Suprapubic skin (tissue), 3 donors: ENCODE measurements around the gene MMP28.

Source experiments
- EP300 ChIP-seq: sonication (generic); formaldehyde crosslinking; IDR thresholded peaks from one replicate; pipeline ENCODE4 v1.6.1; 2017; ENCODE audit warnings: antibody characterized with exemption
- TF ChIP-seq, protein P1 (sequence below), 2 donors: fragments of 200-600 bp in 1 of 2; fragments of 450-650 bp in 1 of 2; sonication (generic) in 1 of 2; IDR thresholded peaks; one replicate each; pipeline ENCODE4 v1.5.1; 2016 to 2019; ENCODE audit warnings: antibody characterized with exemption in 2 of 2, mild to moderate bottlenecking in 1 of 2, moderate library complexity in 1 of 2

- TF ChIP-seq, protein P1, sequence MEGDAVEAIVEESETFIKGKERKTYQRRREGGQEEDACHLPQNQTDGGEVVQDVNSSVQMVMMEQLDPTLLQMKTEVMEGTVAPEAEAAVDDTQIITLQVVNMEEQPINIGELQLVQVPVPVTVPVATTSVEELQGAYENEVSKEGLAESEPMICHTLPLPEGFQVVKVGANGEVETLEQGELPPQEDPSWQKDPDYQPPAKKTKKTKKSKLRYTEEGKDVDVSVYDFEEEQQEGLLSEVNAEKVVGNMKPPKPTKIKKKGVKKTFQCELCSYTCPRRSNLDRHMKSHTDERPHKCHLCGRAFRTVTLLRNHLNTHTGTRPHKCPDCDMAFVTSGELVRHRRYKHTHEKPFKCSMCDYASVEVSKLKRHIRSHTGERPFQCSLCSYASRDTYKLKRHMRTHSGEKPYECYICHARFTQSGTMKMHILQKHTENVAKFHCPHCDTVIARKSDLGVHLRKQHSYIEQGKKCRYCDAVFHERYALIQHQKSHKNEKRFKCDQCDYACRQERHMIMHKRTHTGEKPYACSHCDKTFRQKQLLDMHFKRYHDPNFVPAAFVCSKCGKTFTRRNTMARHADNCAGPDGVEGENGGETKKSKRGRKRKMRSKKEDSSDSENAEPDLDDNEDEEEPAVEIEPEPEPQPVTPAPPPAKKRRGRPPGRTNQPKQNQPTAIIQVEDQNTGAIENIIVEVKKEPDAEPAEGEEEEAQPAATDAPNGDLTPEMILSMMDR (IDR thresholded peaks at IDR 0.05) = no peak
- TF ChIP-seq EP300 = no peak
Observed at GRCh38 chr17:35743626-35744328, 51.7 kb downstream of the MMP28 start.
